Tibial artery (tissue), 4 donors: ENCODE data around the gene IL1A.
A peak's percentile ranks its signal among the peaks of the same experiment; 100 is the strongest.

Experiments
- DNase-seq, 2 donors: peaks; one replicate each; pipeline ENCODE4 v3.0.0-alpha.2; 2019
- H3K27ac ChIP-seq, 2 donors: fragments of 200-600 bp; sonication (generic) in 1 of 2; 1 replicate in 1 of 2; 2 replicates in 1 of 2; pipeline ENCODE4 v1.5.1; 2018 to 2019; ENCODE audit warnings: mild to moderate bottlenecking in 1 of 2
- H3K27me3 ChIP-seq, 2 donors: fragments of 200-600 bp; sonication (generic) in 1 of 2; one replicate each; pipeline versions ENCODE4 v1.5.1 to v1.6.0; 2016 to 2019
- H3K36me3 ChIP-seq, 3 donors: fragments of 200-600 bp; sonication (generic) in 2 of 3; one replicate each; pipeline ENCODE4 v1.5.1; 2016 to 2019; ENCODE audit warnings: mild to moderate bottlenecking in 2 of 3
- H3K4me1 ChIP-seq, 4 donors: fragments of 200-600 bp; sonication (generic) in 2 of 4; 1 replicate in 3 of 4; 2 replicates in 1 of 4; pipeline ENCODE4 v1.5.1; 2016 to 2019
- H3K4me3 ChIP-seq, 2 donors: fragments of 200-600 bp; sonication (generic) in 1 of 2; 1 replicate in 1 of 2; 2 replicates in 1 of 2; pipeline ENCODE4 v1.5.1; 2018 to 2019; ENCODE audit warnings: mild to moderate bottlenecking in 2 of 2
- H3K9me3 ChIP-seq, 3 donors: fragments of 200-600 bp; sonication (generic) in 1 of 3; one replicate each; pipeline ENCODE4 v1.5.1; 2016 to 2019
- intact Hi-C: fragments of 100-400 bp; cut with DNase I; formaldehyde crosslinking; loops from one replicate; pipeline ENCODE4 v1.15.0; 2023; ENCODE audit warnings: low total_unique reads
- TF ChIP-seq, protein P1 (sequence below), 2 experiments: fragments of 200-600 bp in 1 of 2; fragments of 450-650 bp in 1 of 2; IDR thresholded peaks; one replicate each; pipeline ENCODE4 v1.5.1; 2017 to 2019; ENCODE audit warnings: antibody characterized with exemption in 2 of 2, mild to moderate bottlenecking in 1 of 2, moderate library complexity in 1 of 2

The IL1A gene

DNA sequence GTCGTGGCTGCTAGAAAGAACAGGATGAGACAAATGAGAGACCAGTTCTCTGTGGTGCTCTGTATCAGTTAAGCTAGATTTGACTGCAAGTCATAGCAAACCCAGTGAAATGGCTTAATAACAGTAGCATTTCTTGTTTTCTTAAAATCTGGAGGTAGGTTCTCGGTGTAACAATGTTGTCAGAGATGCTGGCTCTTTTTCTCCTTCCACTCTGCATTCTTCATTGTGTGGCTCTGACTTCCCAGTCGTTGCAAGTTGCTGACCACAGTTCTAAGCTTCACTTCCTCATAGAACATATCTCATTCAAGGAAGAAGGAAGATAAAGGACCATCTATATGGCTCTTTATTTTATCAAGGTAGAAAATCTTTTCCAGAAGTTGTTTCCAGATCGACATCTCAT lies 12.0 kb downstream of the IL1A start:
- Histone ChIP-seq H3K4me3 (no peak overlapping the region), H3K9me3 (no peaks in the 10 kb centered on the region), H3K4me1 (no peaks in the 10 kb centered on the region), H3K36me3 (no peaks in the 10 kb centered on the region), H3K27me3 (no peaks in the 10 kb centered on the region), H3K27ac (no peak overlapping the region)
- no peak for DNase-seq
- TF ChIP-seq, protein P1, sequence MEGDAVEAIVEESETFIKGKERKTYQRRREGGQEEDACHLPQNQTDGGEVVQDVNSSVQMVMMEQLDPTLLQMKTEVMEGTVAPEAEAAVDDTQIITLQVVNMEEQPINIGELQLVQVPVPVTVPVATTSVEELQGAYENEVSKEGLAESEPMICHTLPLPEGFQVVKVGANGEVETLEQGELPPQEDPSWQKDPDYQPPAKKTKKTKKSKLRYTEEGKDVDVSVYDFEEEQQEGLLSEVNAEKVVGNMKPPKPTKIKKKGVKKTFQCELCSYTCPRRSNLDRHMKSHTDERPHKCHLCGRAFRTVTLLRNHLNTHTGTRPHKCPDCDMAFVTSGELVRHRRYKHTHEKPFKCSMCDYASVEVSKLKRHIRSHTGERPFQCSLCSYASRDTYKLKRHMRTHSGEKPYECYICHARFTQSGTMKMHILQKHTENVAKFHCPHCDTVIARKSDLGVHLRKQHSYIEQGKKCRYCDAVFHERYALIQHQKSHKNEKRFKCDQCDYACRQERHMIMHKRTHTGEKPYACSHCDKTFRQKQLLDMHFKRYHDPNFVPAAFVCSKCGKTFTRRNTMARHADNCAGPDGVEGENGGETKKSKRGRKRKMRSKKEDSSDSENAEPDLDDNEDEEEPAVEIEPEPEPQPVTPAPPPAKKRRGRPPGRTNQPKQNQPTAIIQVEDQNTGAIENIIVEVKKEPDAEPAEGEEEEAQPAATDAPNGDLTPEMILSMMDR (IDR thresholded peaks at IDR 0.05) = no peak
- intact Hi-C loops = no loop called here

DNA sequence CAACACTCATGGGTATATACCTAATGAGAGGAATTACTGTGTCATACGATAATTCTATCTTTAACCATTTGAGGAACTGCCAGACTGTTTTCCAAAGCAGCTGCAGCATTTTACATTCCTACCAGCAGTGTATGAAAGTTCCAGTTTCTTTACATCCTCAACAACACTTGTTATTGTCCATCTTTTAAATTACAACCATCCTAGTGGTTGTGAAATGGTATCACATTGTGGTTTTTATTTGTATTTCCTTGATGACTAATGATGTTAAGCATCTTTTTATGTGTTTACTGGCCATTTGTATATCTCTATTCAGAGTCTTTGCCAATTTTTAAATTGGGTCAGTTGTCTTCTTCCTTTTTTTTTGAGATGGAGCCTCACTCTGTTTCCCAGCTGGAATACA lies 15.9 kb downstream of the IL1A start:
- no peak overlapping the region for H3K4me3 ChIP-seq
- no peaks in the 10 kb centered on the region for H3K27me3 ChIP-seq
- TF ChIP-seq, protein P1 (IDR thresholded peaks at IDR 0.05) = no peak
- no peaks in the 10 kb centered on the region for H3K9me3 ChIP-seq
- no peak overlapping the region for H3K27ac ChIP-seq
- intact Hi-C loops = no loop called here
- DNase-seq = no peak
- H3K4me1 ChIP-seq = peaks cover 0 to 14% (median 9%) of the 10 kb centered on the region in 4 donors
- H3K36me3 ChIP-seq = no peaks in the 10 kb centered on the region

DNA sequence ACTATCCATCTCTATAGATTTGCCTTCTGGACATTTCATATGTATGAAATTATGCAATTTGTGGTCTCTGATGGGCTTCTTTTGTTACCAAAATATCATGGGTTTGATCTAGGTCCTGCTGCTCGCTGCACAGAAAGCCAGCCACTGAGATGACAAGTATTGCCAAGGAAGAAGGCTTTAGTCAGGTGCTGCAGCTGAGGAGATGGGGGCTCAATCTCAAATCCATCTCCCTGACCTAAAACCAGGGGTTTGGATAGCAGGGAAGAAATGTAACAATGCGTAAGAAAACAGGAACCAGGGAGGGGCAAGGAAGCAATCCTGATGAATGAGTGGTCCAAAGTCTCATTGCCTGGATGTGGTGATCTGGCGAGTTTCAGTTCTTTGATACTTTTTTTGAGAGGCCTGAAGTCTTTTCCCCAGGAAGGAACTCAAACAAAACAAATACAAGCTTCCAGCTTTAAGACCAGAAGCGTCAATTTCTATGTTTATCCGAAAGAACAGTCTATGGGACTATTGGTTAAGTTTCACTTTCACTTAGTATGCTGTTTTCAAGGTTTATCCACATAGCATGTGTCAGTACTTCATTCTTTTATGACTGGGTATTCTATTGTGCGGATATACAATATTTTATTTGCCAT lies 16.5 kb downstream of the IL1A start:
- Histone ChIP-seq H3K27me3 (no peaks in the 10 kb centered on the region), H3K4me3 (peak overlapping the region in 1 of 2 donors; percentile 26), H3K4me1 (peaks cover 0 to 14% (median 9%) of the 10 kb centered on the region in 4 donors), H3K9me3 (no peaks in the 10 kb centered on the region), H3K27ac (peak overlapping the region in 1 of 2 donors; percentile 14), H3K36me3 (no peaks in the 10 kb centered on the region)
- TF ChIP-seq, protein P1 (IDR thresholded peaks at IDR 0.05) = no peak
- intact Hi-C loops = no loop called here
- no peak for DNase-seq

DNA sequence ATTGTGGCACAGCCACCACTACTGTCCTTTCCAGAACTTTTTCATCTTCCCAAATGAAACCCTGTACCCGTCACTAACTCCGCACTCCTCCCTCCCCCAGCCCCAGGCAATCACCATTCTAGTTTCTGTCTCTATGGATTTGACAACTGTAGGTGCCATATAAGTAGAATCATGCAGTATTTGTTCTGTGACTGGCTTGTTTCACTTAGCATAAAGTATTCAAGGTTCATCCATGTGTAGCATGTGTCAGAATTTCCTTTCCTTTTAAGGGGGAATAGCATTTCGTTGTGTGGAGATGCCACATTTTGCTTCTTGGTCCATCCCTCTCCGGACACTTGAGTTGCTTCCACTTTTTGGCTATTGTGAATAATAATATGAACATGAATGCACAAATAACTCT lies 19.0 kb downstream of the IL1A start:
- Histone ChIP-seq H3K4me1 (peaks cover 0 to 14% (median 9%) of the 10 kb centered on the region in 4 donors), H3K4me3 (peak overlapping the region; percentile 62 to 69), H3K36me3 (no peaks in the 10 kb centered on the region), H3K9me3 (no peaks in the 10 kb centered on the region), H3K27ac (peak overlapping the region; percentile 19 to 35), H3K27me3 (no peaks in the 10 kb centered on the region)
- TF ChIP-seq, protein P1 (IDR thresholded peaks at IDR 0.05) = no peak
- intact Hi-C loops = no loop called here
- no peak for DNase-seq

DNA sequence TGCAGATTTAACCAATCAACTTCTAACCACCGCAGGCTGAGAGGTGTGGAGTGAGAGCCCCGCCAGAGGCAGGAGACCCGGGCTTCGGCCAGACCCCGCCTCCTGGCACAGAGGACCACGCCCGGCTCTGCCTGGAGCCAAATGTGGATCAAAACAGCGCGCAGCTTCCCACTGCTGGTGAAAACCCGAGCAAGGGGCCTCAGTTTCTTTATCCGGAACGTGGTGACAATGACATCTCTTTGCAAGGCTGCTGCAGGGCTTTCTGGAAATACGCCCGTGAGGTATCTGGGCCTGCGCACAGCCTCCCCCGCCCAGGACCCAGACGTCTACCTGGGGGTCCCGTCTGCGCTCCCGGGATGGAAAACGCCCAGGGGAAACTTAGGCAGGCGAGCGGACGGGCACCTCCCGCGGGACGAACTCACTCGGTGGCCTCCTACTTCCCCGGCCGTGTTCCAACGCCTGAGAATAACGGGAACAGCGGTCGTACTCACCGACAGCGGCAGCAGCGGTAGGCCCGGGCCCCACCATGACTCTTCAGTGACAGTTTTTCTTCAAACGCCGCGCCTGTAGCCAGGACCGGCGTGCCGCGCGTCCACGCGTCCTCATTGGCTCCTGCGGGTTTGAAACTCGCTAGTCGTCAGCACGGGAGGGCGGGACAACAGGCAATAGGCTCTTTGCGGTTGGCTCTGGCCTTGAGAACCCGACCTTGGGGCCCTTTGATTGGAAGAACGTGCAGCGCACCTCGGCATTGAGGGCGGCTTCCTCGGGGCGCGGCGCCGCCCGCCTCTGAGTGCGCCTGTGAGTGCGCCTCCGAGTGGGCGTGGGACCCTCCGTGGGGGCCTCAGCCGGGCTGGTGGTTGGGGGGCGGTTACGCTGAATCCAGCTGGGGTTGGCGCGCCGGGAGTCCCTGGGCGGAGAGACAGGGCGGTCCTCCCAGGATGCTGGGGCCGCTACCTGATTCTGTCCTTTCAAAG lies 19.9 kb downstream of the IL1A start, which contains the start of gene CKAP2L:
Gene CKAP2L, minus strand, starts transcription at position 539 of the 974 bp plus-strand sequence. Its CDS starts 11 bp downstream, at position 528.
- Histone ChIP-seq H3K27ac (peak within 1 kb of the TSS; percentile 19 to 35), H3K36me3 (no peaks in the 10 kb centered on the region), H3K4me3 (peak within 1 kb of the TSS; percentile 62 to 69), H3K27me3 (no peaks in the 10 kb centered on the region), H3K9me3 (no peaks in the 10 kb centered on the region), H3K4me1 (peaks cover 0 to 14% (median 9%) of the 10 kb centered on the region in 4 donors)
- TF ChIP-seq, protein P1 (IDR thresholded peaks at IDR 0.05) = no peak
- intact Hi-C loops = no loop called here
- peak; percentile 94 to 95 for DNase-seq
